Esophagus muscularis mucosa (tissue), 3 donors: ENCODE measurements around the gene PDSS2.

ENCODE experiments used
- POLR2A ChIP-seq: fragments of 450-650 bp; IDR thresholded peaks from one replicate; pipeline ENCODE4 v1.6.1; 2017; ENCODE audit warnings: antibody characterized with exemption, moderate library complexity, mild to moderate bottlenecking, low read depth
- TF ChIP-seq, protein P1 (sequence below), 3 experiments: fragments of 200-600 bp in 2 of 3; fragments of 450-650 bp in 1 of 3; sonication (generic) in 2 of 3; IDR thresholded peaks; one replicate each; pipeline ENCODE4 v1.5.1; 2017 to 2019; ENCODE audit warnings: antibody characterized with exemption in 3 of 3, mild to moderate bottlenecking in 2 of 3, moderate library complexity in 1 of 3

DNA sequence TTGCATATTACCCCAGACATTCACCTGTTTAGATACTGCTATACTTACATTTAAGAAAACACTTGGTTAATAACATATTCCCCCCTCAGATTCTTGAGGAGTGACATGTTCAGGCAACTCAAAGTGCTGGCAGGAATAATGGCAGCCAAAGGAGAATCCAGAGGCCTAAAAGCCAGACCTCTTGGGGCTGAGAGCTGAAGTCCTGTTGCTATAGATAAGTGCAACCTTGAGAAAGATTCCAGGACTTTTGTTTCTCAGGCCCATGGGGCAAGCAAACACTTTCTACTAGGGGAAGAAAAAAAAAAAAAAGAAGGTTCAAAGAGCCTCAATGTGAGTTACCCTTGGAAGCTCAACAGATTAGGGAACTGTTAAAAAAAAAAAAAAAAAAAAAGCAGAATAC, 211.2 kb downstream of the PDSS2 start:
- TF ChIP-seq, protein P1, sequence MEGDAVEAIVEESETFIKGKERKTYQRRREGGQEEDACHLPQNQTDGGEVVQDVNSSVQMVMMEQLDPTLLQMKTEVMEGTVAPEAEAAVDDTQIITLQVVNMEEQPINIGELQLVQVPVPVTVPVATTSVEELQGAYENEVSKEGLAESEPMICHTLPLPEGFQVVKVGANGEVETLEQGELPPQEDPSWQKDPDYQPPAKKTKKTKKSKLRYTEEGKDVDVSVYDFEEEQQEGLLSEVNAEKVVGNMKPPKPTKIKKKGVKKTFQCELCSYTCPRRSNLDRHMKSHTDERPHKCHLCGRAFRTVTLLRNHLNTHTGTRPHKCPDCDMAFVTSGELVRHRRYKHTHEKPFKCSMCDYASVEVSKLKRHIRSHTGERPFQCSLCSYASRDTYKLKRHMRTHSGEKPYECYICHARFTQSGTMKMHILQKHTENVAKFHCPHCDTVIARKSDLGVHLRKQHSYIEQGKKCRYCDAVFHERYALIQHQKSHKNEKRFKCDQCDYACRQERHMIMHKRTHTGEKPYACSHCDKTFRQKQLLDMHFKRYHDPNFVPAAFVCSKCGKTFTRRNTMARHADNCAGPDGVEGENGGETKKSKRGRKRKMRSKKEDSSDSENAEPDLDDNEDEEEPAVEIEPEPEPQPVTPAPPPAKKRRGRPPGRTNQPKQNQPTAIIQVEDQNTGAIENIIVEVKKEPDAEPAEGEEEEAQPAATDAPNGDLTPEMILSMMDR (IDR thresholded peaks at IDR 0.05), result no peak
- no peak for TF ChIP-seq POLR2A
